ENCODE results near the gene ACSBG1.
A peak's percentile ranks its signal among the peaks of the same experiment; 100 is the strongest.

Gene ACSBG1

GRCh38 chr15:78127882-78128281 is 106.5 kb downstream of the ACSBG1 start:
- TF ChIP-seq REST (IDR thresholded peaks at IDR 0.05; ENCODE audit: insufficient read depth in 1 of 2, low read depth in 2 of 2, low read length in 2 of 2) (no peak), SIN3A (IDR thresholded peaks at IDR 0.05; ENCODE audit: borderline replicate concordance, insufficient read depth, low read length) (no peak), FOXP2 (optimal IDR thresholded peaks at IDR 0.05; ENCODE audit: borderline replicate concordance, extremely low read depth, extremely low read length, insufficient read depth) (no peak), POLR2AphosphoS5 (IDR thresholded peaks at IDR 0.05; ENCODE audit: low read depth, low read length) (no peak), TAF1 (IDR thresholded peaks at IDR 0.05; ENCODE audit: borderline replicate concordance, insufficient read depth, low read length) (no peak)

GRCh38 chr15:78125267-78125666 is 109.1 kb downstream of the ACSBG1 start:
- no peak for TF ChIP-seq POLR2AphosphoS5 (IDR thresholded peaks at IDR 0.05; ENCODE audit: low read depth, low read length)
- peak; percentile 14 to 75; a peak in 1 of 4 replicates for TF ChIP-seq REST (IDR thresholded peaks at IDR 0.05; ENCODE audit: insufficient read depth in 1 of 2, low read depth in 2 of 2, low read length in 2 of 2)
- TF ChIP-seq SIN3A (IDR thresholded peaks at IDR 0.05; ENCODE audit: borderline replicate concordance, insufficient read depth, low read length) = no peak

- TF ChIP-seq POLR2AphosphoS5 (IDR thresholded peaks at IDR 0.05; ENCODE audit: low read depth, low read length) = no peak
- no peak for TF ChIP-seq SIN3A (IDR thresholded peaks at IDR 0.05; ENCODE audit: borderline replicate concordance, insufficient read depth, low read length)
- TF ChIP-seq REST (IDR thresholded peaks at IDR 0.05; ENCODE audit: insufficient read depth in 1 of 2, low read depth in 2 of 2, low read length in 2 of 2) = no peak
Observed at GRCh38 chr15:78120523-78120922, 113.8 kb downstream of the ACSBG1 start.

Measured in PFSK-1 (cell line).